ELR (cell line): ENCODE data around the gene ZBTB7C.

Source experiments
- DNase-seq: peaks from one replicate; pipeline ENCODE4 v3.0.0-alpha.2; 2015; ENCODE audit warnings: low read depth

Gene ZBTB7C

GRCh38 chr18:48059455-48060010, 349.6 kb downstream of the ZBTB7C start:
- DNase-seq: no peak

- no peak for DNase-seq
Observed at GRCh38 chr18:48058486-48058885, 350.7 kb downstream of the ZBTB7C start.

GRCh38 chr18:48057018-48057417, 352.2 kb downstream of the ZBTB7C start:
- no peak for DNase-seq

- no peak for DNase-seq
Observed at GRCh38 chr18:48055351-48055750, 353.8 kb downstream of the ZBTB7C start.

GRCh38 chr18:48053881-48054816, 355.0 kb downstream of the ZBTB7C start:
- DNase-seq: no peak

- DNase-seq: no peak
Observed at GRCh38 chr18:48052842-48053241, 356.3 kb downstream of the ZBTB7C start.

- no peak for DNase-seq
Observed at GRCh38 chr18:48051945-48052840, 357.0 kb downstream of the ZBTB7C start.

- DNase-seq: no peak
Observed at GRCh38 chr18:48050176-48050575, 359.0 kb downstream of the ZBTB7C start.

GRCh38 chr18:48049757-48050156, 359.4 kb downstream of the ZBTB7C start:
- DNase-seq: no peak

- no peak for DNase-seq
Observed at GRCh38 chr18:48048251-48048650, 360.9 kb downstream of the ZBTB7C start.

- no peak for DNase-seq
Observed at GRCh38 chr18:48046843-48047242, 362.3 kb downstream of the ZBTB7C start.

- no peak for DNase-seq
Observed at GRCh38 chr18:48045744-48046143, 363.4 kb downstream of the ZBTB7C start.

GRCh38 chr18:48044944-48045343, 364.2 kb downstream of the ZBTB7C start:
- no peak for DNase-seq

- DNase-seq: no peak
Observed at GRCh38 chr18:48043166-48043565, 366.0 kb downstream of the ZBTB7C start.

- no peak for DNase-seq
Observed at GRCh38 chr18:48042431-48042830, 366.8 kb downstream of the ZBTB7C start.

- DNase-seq: no peak
Observed at GRCh38 chr18:48040457-48041110, 368.6 kb downstream of the ZBTB7C start.

- no peak for DNase-seq
Observed at GRCh38 chr18:48039769-48040215, 369.4 kb downstream of the ZBTB7C start.

GRCh38 chr18:48038636-48039035, 370.5 kb downstream of the ZBTB7C start:
- no peak for DNase-seq

- no peak for DNase-seq
Observed at GRCh38 chr18:48037481-48038271, 371.5 kb downstream of the ZBTB7C start.

GRCh38 chr18:48036641-48037421, 372.4 kb downstream of the ZBTB7C start:
- no peak for DNase-seq
